Cardiac fibroblast (primary cell): ENCODE data around the gene OASL.

Source experiments
- DNase-seq, 2 donors: peaks; one replicate each; pipeline versions ENCODE4 v3.0.0 to v3.0.0-alpha.2; 2010; ENCODE audit warnings: low read depth in 2 of 2
- H3K4me3 ChIP-seq, 2 donors: replicated peaks in 1 of 2; 1 replicate in 1 of 2; 2 replicates in 1 of 2; pipeline ENCODE4 v1.5.1; 2011; ENCODE audit warnings: low read depth in 2 of 2, low read length in 2 of 2, mild to moderate bottlenecking in 2 of 2, moderate library complexity in 1 of 2
- TF ChIP-seq, protein P1 (sequence below): IDR thresholded peaks from one replicate; pipeline ENCODE4 v1.5.1; 2011; ENCODE audit warnings: low read depth, mild to moderate bottlenecking, low read length, inconsistent platforms

Gene OASL

DNA sequence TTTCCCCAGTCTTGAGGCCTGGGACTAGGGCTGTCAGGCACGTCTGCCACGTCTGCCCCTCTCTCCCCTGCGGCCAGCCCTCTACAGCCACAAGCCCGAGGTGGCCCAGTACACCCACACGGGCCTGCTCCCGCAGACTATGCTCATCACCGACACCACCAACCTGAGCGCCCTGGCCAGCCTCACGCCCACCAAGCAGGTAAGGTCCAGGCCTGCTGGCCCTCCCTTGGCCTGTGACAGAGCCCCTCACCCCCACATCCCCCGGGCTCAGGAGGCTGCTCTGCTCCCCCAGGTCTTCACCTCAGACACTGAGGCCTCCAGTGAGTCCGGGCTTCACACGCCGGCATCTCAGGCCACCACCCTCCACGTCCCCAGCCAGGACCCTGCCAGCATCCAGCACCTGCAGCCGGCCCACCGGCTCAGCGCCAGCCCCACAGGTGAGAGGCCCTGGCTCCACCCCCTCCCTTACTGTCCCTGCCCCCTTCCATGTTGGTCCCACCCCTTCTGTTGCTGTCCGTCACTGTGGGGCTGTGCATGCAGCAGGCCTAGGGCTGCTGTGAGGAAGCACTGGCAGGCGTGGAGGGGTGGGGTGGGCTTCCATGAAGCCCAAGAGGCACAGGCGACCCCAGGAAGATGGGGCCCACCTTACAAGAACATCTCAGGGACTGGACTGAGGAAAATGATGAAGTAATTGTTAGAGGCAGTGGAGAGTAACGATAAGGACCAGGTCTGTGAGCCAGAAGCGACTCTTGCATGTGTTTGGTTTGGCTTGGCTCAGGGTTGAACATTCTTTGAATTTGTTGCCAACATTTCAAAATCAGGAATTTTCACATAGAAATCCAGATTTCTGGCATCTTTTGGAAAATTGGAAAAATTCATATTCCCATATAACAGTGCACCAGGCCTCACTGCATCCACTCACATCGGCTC lies 39.6 kb downstream of the OASL start:
- no peak overlapping the region for H3K4me3 ChIP-seq
- TF ChIP-seq, protein P1, sequence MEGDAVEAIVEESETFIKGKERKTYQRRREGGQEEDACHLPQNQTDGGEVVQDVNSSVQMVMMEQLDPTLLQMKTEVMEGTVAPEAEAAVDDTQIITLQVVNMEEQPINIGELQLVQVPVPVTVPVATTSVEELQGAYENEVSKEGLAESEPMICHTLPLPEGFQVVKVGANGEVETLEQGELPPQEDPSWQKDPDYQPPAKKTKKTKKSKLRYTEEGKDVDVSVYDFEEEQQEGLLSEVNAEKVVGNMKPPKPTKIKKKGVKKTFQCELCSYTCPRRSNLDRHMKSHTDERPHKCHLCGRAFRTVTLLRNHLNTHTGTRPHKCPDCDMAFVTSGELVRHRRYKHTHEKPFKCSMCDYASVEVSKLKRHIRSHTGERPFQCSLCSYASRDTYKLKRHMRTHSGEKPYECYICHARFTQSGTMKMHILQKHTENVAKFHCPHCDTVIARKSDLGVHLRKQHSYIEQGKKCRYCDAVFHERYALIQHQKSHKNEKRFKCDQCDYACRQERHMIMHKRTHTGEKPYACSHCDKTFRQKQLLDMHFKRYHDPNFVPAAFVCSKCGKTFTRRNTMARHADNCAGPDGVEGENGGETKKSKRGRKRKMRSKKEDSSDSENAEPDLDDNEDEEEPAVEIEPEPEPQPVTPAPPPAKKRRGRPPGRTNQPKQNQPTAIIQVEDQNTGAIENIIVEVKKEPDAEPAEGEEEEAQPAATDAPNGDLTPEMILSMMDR: no peak
- DNase-seq: peak; percentile 17 to 77

DNA sequence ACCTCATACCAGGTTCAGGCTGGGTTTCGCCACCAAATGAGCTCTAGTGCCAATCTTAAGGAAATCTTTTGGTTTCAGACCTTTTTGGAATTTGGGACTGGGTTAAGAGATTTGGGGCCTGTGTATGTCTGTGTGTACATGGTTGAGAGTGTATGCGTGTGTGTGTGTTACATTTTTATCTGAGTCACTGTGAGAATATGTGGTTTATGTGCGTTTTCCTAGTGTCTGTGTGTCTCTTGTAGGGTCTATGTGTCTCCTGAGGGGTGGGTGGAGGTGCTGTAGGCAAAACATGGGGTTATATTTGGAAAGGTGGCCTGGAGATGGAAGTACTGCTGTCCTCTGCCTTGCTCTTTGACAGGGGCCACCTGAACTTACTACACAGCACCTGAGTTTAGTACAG lies 40.6 kb downstream of the OASL start:
- TF ChIP-seq, protein P1: no peak
- no peak overlapping the region for H3K4me3 ChIP-seq

DNA sequence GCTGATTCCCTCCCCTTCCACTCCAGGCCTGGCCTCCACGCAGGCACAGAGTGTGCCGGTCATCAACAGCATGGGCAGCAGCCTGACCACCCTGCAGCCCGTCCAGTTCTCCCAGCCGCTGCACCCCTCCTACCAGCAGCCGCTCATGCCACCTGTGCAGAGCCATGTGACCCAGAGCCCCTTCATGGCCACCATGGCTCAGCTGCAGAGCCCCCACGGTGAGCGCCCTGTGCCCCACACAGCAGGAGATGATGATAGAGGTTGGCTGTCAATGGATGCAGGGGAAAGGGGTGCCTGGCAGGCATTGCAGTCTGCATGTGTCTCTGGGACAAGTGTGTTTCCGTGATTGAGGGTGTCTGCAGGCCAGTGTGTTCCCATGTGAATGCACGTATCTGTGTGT lies 41.6 kb downstream of the OASL start:
- DNase-seq: no peak
- TF ChIP-seq, protein P1: no peak

More for the DNA sequence above, 40.6 kb downstream of the OASL start:
- no peak for DNase-seq

DNA sequence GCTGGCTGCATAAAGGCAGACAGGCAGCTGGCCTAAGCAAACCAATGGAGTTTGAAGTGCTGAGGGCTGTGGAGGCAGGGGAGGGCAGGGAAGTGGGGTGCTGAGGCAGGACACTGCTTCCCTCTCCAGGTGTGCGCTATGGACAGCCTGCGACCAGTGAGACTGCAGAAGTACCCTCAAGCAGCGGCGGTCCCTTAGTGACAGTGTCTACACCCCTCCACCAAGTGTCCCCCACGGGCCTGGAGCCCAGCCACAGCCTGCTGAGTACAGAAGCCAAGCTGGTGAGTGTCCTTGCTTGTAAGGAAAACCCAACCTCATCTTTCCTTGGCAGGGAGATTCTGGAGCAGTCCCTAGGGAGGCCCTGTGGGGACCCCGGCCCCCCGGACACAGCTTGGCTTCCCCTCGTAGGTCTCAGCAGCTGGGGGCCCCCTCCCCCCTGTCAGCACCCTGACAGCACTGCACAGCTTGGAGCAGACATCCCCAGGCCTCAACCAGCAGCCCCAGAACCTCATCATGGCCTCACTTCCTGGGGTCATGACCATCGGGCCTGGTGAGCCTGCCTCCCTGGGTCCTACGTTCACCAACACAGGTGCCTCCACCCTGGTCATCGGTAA lies 42.8 kb downstream of the OASL start:
- H3K4me3 ChIP-seq: no peak overlapping the region
- no peak for DNase-seq
- TF ChIP-seq, protein P1: no peak

More for the DNA sequence above, 41.6 kb downstream of the OASL start:
- H3K4me3 ChIP-seq: no peak overlapping the region

DNA sequence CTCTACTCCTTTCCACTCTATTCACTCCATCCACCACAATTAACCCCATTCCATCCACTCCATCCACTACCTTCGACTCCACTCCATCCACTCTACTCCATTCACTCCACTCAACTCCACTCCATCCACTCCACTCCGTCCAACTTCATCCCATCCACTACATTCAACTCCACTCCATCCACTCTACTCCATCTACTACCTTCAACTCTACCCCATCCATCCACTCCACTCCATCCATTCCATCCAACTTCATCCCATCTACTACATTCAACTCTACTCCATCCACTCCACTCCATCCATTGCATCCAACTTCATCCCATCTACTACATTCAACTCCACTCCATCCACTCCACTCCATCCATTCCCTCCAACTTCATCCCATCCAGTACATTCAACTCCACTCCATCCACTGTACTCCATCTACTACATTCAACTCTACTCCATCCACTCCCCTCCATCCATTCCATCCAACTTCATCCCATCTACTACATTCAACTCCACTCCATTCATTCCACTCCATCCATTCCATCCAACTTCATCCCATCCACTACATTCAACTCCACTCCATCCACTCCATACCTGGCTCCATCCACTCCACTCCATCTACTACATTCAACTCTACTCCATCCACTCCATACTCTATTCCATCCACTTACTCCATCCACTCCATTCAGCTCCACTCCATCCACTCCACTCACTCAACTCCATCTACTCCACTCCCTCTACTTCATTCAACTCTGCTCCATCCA lies 44.3 kb downstream of the OASL start:
- TF ChIP-seq, protein P1: no peak
- no peak for DNase-seq
- H3K4me3 ChIP-seq: no peak overlapping the region

DNA sequence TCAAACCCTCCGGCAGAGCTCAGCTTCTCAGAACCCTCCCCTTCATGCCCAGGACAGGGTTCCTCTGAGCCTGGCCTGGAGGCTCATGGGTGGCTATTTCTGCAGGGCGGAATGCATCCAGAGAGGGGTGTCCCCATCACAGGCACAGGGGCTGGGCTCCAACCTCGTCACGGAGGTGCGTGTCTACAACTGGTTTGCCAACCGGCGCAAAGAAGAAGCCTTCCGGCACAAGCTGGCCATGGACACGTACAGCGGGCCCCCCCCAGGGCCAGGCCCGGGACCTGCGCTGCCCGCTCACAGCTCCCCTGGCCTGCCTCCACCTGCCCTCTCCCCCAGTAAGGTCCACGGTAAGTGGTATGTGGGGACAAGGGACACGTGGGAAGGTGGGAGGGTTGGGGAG lies 45.0 kb downstream of the OASL start:
- TF ChIP-seq, protein P1: no peak
- no peak for DNase-seq
- no peak overlapping the region for H3K4me3 ChIP-seq
